ENCODE results near the gene SLAMF6. TPM values are rescaled to one million over a fixed set of nuclear protein-coding genes. Genes with fewer than 3 reads are reported as not detected.

The SLAMF6 gene
- total RNA-seq, 3 donors from 2014 or later, result 19.4 to 26.6 (median 19.6) TPM

- DNase-seq, result no peak
- no peaks in the 10 kb centered on the region for H3K27me3 Mint-ChIP-seq (ENCODE audit: low read depth)
- H3K4me1 Mint-ChIP-seq (ENCODE audit: low read depth), result peaks cover 80% of the 10 kb centered on the region
- no peak for ATAC-seq
- no peak overlapping the region for H3K4me3 Mint-ChIP-seq
- no peaks in the 10 kb centered on the region for H3K9me3 Mint-ChIP-seq
- no peaks in the 10 kb centered on the region for H3K36me3 Mint-ChIP-seq (ENCODE audit: insufficient read depth)
Observed at GRCh38 chr1:160455153-160455517, 67.9 kb downstream of the SLAMF6 start.

- DNase-seq (no peak), ATAC-seq (peak; percentile 79 to 82)
- H3K36me3 Mint-ChIP-seq (ENCODE audit: insufficient read depth), result no peaks in the 10 kb centered on the region
- no peaks in the 10 kb centered on the region for H3K27me3 Mint-ChIP-seq (ENCODE audit: low read depth)
- peaks cover 76% of the 10 kb centered on the region for H3K4me1 Mint-ChIP-seq (ENCODE audit: low read depth)
- H3K4me3 Mint-ChIP-seq, result no peak overlapping the region
- H3K9me3 Mint-ChIP-seq, result no peaks in the 10 kb centered on the region
Observed at GRCh38 chr1:160454371-160455152, 68.5 kb downstream of the SLAMF6 start.

GRCh38 chr1:160453443-160453842, 69.6 kb downstream of the SLAMF6 start:
- peak overlapping the region; percentile 57 for H3K4me3 Mint-ChIP-seq
- H3K4me1 Mint-ChIP-seq (ENCODE audit: low read depth), result peaks cover 67% of the 10 kb centered on the region
- H3K27me3 Mint-ChIP-seq (ENCODE audit: low read depth), result no peaks in the 10 kb centered on the region
- H3K36me3 Mint-ChIP-seq (ENCODE audit: insufficient read depth), result no peaks in the 10 kb centered on the region
- DNase-seq, result no peak
- no peak for ATAC-seq
- H3K9me3 Mint-ChIP-seq, result no peaks in the 10 kb centered on the region

- Mint-ChIP-seq H3K27me3 (ENCODE audit: low read depth) (no peaks in the 10 kb centered on the region), H3K4me3 (peak overlapping the region; percentile 39), H3K36me3 (ENCODE audit: insufficient read depth) (no peaks in the 10 kb centered on the region), H3K4me1 (ENCODE audit: low read depth) (peaks cover 69% of the 10 kb centered on the region), H3K9me3 (no peaks in the 10 kb centered on the region)
- no peak for DNase-seq
- no peak for ATAC-seq
Observed at GRCh38 chr1:160451859-160452232, 71.2 kb downstream of the SLAMF6 start.

GRCh38 chr1:160451119-160451858, 71.8 kb downstream of the SLAMF6 start:
- H3K4me3 Mint-ChIP-seq, result peak overlapping the region; percentile 39
- ATAC-seq (peak; percentile 37 to 60), DNase-seq (no peak)
- H3K9me3 Mint-ChIP-seq, result no peaks in the 10 kb centered on the region
- H3K27me3 Mint-ChIP-seq (ENCODE audit: low read depth), result no peaks in the 10 kb centered on the region
- peaks cover 70% of the 10 kb centered on the region for H3K4me1 Mint-ChIP-seq (ENCODE audit: low read depth)
- no peaks in the 10 kb centered on the region for H3K36me3 Mint-ChIP-seq (ENCODE audit: insufficient read depth)

DNA sequence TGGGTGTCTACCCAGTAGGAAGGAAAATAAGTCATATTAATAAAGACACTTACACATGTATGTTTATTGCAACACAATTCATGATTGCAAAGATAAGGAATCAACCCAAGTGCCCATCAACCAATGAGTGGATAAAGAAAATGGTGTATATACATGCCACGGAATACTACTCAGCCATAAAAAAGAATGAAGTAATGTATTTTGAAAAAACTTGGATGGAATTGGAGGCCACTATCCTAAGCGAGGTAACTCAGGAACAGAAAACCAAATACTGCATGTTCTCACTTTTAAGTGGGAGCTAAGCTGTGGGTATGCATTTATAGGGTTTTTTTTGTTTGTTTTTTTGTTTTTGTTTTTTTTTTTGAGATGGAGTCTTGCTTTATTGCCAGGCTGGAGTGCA, 73.6 kb downstream of the SLAMF6 start:
- H3K4me3 Mint-ChIP-seq, result no peak overlapping the region
- peaks cover 58% of the 10 kb centered on the region for H3K4me1 Mint-ChIP-seq (ENCODE audit: low read depth)
- no peaks in the 10 kb centered on the region for H3K9me3 Mint-ChIP-seq
- DNase-seq (no peak), ATAC-seq (no peak)
- no peaks in the 10 kb centered on the region for H3K36me3 Mint-ChIP-seq (ENCODE audit: insufficient read depth)
- H3K27me3 Mint-ChIP-seq (ENCODE audit: low read depth), result no peaks in the 10 kb centered on the region

DNA sequence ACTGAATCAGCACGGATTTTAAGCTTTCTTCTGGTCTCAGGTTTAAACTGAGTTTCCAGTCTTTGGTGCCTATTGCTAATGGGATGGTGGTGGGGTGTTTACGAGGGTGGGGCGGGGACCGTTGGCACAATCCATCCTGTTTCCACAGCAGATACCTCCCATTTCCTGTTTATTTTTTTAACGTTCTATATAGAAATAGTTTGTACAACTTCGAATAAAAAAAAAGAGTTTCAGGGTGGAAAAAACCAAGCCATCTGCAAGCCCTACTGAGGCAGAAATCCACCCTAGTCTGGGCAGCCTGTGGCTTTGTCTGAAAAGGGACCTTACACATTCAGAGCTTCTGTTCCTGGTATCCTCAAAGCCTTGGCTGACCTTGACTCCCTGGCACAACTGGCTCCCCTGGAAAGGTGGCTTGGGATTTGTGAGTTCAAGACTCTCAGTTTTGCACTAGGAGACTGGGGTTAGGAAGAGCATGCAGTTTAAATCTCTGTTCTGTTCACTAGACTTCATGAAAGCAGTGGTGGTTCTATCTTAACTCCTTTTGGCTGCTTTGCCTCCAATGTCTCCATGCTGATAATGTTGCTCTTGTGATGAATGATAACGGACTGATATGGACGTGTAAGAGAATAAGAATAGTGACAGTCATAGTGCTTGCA, 76.0 kb downstream of the SLAMF6 start:
- no peaks in the 10 kb centered on the region for H3K27me3 Mint-ChIP-seq (ENCODE audit: low read depth)
- H3K4me1 Mint-ChIP-seq (ENCODE audit: low read depth), result peaks cover 58% of the 10 kb centered on the region
- no peaks in the 10 kb centered on the region for H3K9me3 Mint-ChIP-seq
- DNase-seq, result no peak
- H3K4me3 Mint-ChIP-seq, result no peak overlapping the region
- H3K36me3 Mint-ChIP-seq (ENCODE audit: insufficient read depth), result no peaks in the 10 kb centered on the region
- no peak for ATAC-seq

DNA sequence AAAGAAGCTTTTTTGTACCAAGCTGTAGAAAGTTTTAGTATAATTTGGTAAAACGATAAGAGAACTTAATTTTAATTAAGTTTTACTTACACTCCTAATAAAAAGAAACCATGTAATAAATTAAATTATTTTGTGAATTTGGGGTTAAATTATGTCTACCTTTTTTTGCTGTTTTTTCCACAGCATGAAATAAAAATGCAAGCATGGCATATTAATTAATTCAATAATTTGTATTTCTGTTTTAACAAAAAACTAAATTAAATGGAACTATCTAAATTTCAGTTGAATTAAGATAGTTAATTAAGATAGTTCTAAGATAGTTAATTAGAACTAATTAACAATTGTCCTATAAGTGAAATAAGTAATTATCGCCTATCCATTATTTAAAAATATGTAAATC, 83.3 kb downstream of the SLAMF6 start:
- no peaks in the 10 kb centered on the region for H3K27me3 Mint-ChIP-seq (ENCODE audit: low read depth)
- DNase-seq (no peak), ATAC-seq (no peak)
- H3K4me1 Mint-ChIP-seq (ENCODE audit: low read depth), result peaks cover 51% of the 10 kb centered on the region
- no peak overlapping the region for H3K4me3 Mint-ChIP-seq
- peaks cover 4% of the 10 kb centered on the region for H3K9me3 Mint-ChIP-seq
- peaks cover 3% of the 10 kb centered on the region for H3K36me3 Mint-ChIP-seq (ENCODE audit: insufficient read depth)

GRCh38 chr1:160438935-160439334, 84.1 kb downstream of the SLAMF6 start:
- H3K4me3 Mint-ChIP-seq, result no peak overlapping the region

GRCh38 chr1:160438317-160438918, 84.6 kb downstream of the SLAMF6 start:
- DNase-seq (no peak), ATAC-seq (peak in 1 of 2 donors; percentile 28)
- Mint-ChIP-seq H3K4me1 (ENCODE audit: low read depth) (peaks cover 51% of the 10 kb centered on the region), H3K4me3 (peak overlapping the region; percentile 65), H3K36me3 (ENCODE audit: insufficient read depth) (peaks cover 9% of the 10 kb centered on the region), H3K9me3 (peaks cover 11% of the 10 kb centered on the region), H3K27me3 (ENCODE audit: low read depth) (no peaks in the 10 kb centered on the region)

More at GRCh38 chr1:160438935-160439334, 84.1 kb downstream of the SLAMF6 start:
- ATAC-seq (no peak), DNase-seq (no peak)
- H3K36me3 Mint-ChIP-seq (ENCODE audit: insufficient read depth), result peaks cover 9% of the 10 kb centered on the region
- H3K9me3 Mint-ChIP-seq, result peaks cover 11% of the 10 kb centered on the region
- no peaks in the 10 kb centered on the region for H3K27me3 Mint-ChIP-seq (ENCODE audit: low read depth)
- peaks cover 53% of the 10 kb centered on the region for H3K4me1 Mint-ChIP-seq (ENCODE audit: low read depth)

- ATAC-seq (peak; percentile 87 to 88), DNase-seq (no peak)
- Mint-ChIP-seq H3K27me3 (ENCODE audit: low read depth) (no peaks in the 10 kb centered on the region), H3K4me3 (peak overlapping the region; percentile 65), H3K36me3 (ENCODE audit: insufficient read depth) (peaks cover 9% of the 10 kb centered on the region), H3K9me3 (peaks cover 12% of the 10 kb centered on the region), H3K4me1 (ENCODE audit: low read depth) (peaks cover 52% of the 10 kb centered on the region)
Observed at GRCh38 chr1:160437432-160438316, 85.4 kb downstream of the SLAMF6 start.

DNA sequence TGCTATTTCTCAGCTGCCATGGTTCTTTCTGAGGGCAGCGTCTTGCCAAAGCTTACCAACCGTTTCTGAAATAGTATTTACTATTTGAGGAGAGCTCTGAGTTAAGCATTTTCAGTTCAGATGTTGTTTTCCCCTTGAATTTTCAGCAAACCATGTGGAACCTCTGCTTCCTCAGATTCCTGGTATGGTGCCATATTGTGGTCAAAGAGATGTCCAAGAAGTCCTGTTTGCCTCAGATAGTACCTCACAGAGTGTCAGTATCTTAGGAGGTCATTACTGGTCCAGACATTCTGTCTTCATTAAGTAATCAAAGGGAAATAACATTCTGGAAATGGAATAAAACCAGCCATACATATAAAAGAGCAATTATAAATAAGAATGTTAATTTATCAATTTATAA, 86.1 kb downstream of the SLAMF6 start:
- DNase-seq (no peak), ATAC-seq (no peak)
- no peaks in the 10 kb centered on the region for H3K27me3 Mint-ChIP-seq (ENCODE audit: low read depth)
- peaks cover 14% of the 10 kb centered on the region for H3K9me3 Mint-ChIP-seq
- no peak overlapping the region for H3K4me3 Mint-ChIP-seq
- H3K4me1 Mint-ChIP-seq (ENCODE audit: low read depth), result peaks cover 59% of the 10 kb centered on the region
- H3K36me3 Mint-ChIP-seq (ENCODE audit: insufficient read depth), result peaks cover 9% of the 10 kb centered on the region

Data from activated T-cell treated with anti-CD3 and anti-CD28 coated beads, Interleukin-2, amount 50 U/mL, for 4 hours (primary cell).